WI38 (cell line): ENCODE measurements around the gene NEDD4.

Experiments used
- H3K4me3 ChIP-seq: 2 replicates; pipeline ENCODE4 v1.5.1; 2011; ENCODE audit warnings: low read depth, mild to moderate bottlenecking, control low read depth, low read length
- TF ChIP-seq, protein P1 (sequence below): IDR thresholded peaks from 2 replicates; pipeline ENCODE4 v1.5.1; 2012; ENCODE audit warnings: low read depth, mild to moderate bottlenecking, control low read depth, low read length

Gene NEDD4

DNA sequence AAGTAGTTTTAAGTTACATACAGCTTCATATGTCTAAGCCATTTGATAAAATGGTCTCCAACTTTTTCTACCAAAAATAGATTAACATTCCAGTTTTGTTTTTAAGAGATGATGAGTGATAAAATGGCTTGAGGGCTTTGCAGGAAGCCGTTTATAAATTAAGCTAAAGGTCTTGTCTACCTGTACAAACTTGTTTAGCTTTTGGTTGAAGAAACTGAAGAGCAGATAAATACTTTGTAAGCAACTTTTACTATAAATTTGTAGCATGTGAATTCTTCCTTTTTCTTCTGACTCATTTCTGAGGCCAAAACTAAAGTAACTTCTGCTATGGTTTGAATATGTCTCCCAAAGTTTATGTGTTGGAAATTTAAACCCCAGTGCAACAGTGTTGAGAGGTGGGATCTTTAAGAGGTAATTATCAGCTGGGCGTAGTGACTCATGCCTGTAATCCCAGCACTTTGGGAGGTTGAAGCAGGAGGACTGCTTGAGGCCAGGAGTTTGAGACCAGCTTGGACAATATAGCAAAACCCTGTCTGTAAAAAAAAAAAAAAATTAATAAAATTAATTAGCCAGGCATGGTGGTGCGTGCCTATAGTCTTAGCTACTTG lies 8.2 kb upstream of the NEDD4 start:
- H3K4me3 ChIP-seq: no peak overlapping the region
- TF ChIP-seq, protein P1, sequence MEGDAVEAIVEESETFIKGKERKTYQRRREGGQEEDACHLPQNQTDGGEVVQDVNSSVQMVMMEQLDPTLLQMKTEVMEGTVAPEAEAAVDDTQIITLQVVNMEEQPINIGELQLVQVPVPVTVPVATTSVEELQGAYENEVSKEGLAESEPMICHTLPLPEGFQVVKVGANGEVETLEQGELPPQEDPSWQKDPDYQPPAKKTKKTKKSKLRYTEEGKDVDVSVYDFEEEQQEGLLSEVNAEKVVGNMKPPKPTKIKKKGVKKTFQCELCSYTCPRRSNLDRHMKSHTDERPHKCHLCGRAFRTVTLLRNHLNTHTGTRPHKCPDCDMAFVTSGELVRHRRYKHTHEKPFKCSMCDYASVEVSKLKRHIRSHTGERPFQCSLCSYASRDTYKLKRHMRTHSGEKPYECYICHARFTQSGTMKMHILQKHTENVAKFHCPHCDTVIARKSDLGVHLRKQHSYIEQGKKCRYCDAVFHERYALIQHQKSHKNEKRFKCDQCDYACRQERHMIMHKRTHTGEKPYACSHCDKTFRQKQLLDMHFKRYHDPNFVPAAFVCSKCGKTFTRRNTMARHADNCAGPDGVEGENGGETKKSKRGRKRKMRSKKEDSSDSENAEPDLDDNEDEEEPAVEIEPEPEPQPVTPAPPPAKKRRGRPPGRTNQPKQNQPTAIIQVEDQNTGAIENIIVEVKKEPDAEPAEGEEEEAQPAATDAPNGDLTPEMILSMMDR: no peak

DNA sequence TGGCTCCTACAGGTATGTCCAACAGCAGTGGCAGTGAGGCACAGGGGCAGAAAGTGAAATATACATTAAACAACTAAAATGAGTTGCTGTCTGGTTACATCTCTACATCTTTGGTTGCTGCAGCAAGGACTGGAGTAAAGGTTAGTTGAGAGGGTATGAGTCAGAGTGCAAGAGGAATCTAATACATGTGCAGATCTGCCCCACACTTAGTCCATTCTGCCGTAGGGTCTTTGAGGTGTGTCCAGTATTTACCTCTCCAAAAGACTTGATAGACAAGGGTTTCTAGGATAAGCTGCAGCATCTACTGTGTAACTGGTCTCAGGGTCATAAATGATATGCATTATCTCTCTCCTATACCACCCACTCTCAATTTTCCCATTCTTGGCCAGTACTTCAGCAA lies 6.2 kb upstream of the NEDD4 start:
- no peak overlapping the region for H3K4me3 ChIP-seq
- TF ChIP-seq, protein P1: no peak

DNA sequence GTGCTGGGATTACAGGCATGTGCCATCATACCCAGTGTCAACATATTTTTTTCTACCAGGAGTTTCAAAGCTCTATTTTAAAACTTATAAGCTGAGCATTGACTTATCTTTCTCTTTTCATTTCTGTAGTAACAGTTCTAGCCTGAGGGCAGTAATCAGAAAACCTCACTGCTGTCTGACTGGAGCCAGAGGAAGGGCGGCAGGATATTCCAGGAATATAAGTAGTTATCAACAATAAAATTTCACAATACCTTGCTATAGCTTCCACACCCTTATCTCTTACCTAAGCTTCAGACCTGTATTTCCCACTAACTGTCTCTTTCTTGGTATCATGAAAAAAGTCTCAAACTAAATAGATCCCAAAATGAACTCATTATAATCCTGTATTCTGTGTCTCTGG lies 5.1 kb upstream of the NEDD4 start:
- TF ChIP-seq, protein P1: no peak
- no peak overlapping the region for H3K4me3 ChIP-seq

DNA sequence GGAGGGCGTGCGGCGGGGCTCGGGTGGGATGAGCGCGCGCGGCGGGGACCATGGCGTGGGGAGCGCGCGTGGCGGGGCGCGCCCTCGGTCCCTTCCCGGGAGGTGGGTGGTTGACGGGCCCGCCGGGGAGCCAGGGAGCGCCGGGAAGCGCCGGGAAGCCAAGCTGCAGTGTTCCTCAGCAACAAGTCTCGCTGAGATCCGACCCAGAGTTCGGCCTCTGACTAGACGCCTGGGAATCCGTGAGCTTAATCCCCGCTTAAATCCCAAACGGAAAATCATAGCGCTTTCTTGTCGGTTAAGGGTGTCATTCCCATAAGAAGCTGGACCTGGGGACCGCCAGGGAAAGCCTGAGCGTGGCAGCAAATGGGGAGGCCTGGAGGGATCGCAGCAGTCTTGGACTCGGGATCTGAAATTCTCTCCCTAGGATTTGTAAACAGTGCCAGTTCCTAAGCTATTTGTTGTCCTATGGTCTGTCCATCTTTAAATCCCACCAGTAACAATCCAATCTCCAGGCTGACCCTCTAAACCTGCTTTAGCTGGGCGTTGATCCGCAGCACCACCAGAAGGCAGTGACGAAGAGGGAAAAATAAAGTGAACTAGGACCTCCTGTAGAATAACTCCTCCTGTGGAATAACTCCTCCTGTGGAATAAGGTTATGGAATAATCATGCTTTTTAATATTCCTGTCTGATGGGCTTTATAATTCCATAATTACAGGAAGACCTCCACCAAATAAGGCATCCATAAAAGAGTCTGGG lies 570 bp upstream of the NEDD4 start:
- TF ChIP-seq, protein P1: no peak

DNA sequence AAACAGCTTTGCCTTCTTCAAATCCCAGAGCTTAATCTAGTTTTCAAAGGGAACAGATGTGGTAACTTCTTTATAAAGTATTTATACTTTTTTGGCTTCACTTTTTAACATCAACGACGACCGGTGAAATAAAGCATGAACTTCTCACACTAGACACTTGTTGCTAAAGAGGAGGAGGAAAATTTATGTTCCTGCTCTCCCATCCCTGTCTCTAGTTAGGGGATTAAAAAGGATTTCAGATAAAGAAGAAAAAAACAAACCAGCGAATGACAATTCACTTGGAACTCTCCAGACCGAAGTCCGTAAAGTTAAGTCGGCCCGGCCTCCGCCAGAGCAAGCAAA lies 672 bp downstream of the NEDD4 start:
- H3K4me3 ChIP-seq: peak overlapping the region; percentile 80
- TF ChIP-seq, protein P1: no peak

More for the DNA sequence above, 570 bp upstream of the NEDD4 start:
- peak overlapping the region; percentile 80 for H3K4me3 ChIP-seq

DNA sequence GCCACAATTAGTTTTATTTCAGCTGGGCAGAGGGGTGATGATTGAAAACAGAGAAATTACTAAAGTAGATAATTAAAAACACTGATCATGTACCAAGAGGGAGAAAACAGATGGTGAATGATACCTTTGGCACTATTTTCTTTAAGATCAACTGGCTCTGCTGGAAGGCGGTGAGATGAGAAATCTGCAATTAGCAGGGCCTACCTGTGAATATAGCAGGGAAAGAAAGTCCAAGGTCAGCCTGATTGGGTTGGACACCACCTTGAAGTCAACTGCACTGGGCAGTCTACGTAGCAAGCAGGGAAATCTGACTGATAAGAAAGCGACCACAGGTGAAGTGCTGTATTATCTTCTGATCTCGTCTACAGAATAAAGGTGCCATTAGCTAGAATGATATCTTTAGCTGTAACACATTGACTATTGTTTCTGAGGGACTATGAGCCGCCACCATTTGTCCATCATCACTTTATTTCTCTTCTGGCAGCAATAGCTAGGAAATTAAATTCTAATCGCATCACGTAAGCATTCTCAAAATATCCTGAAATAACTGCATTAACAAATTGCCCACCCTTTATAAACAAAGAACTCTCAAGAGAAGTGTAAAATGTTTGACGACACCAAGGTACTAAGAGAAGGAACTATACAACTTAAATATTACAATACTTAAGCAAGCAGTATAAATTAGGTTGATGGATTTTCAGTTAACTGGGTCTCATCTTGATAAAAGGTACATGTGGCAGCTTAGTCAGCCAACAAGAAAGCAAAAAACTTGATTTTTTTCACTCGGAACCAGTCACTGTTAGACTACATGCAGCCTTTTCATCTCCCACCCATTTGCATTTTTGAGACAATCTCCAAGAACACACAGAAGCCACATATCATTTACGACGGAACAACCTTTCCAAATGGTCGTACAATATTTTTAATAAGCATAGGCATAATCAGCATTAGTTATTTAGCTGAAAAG lies 1.3 kb downstream of the NEDD4 start:
- TF ChIP-seq, protein P1: no peak
- H3K4me3 ChIP-seq: peak overlapping the region; percentile 80

DNA sequence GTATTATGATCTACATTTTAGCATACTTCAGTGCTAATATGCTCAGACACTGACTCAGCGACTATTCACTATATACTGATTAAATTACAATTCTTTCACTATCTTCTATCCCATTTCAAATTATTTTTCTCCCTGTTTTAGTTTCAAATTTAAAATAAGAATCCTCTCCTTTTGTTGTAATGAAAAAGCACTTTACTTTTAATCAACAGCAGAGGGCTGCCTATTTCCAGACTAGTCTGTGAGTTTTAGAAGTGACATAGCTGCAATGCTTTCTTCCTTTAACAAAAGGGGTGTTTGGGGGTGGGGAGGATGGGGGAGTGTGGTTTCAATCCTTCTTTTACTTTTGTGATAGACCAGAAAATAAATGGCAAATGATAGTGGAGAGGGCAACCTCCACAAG lies 2.4 kb downstream of the NEDD4 start:
- TF ChIP-seq, protein P1: no peak
- no peak overlapping the region for H3K4me3 ChIP-seq
